Upper lobe of left lung (tissue), 4 donors: ENCODE measurements around the gene RUFY3.
A peak's percentile ranks its signal among the peaks of the same experiment; 100 is the strongest.
"Not testable (repeated sequence)": the region's sequence is repeated elsewhere in the genome, so short reads cannot be mapped to it uniquely, and the experiment has no call there.

Source experiments
- CTCF ChIP-seq, 6 experiments: fragments of 450-650 bp in 4 of 6; fragments of 200-600 bp in 2 of 6; sonication (generic) in 2 of 6; IDR thresholded peaks; one replicate each; pipeline ENCODE4 v1.5.1; 2016 to 2019; ENCODE audit warnings: antibody characterized with exemption in 6 of 6
- EP300 ChIP-seq, 4 donors: sonication (generic); formaldehyde crosslinking; IDR thresholded peaks; one replicate each; pipeline ENCODE4 v1.5.1; 2017; ENCODE audit warnings: antibody characterized with exemption in 4 of 4, control low read depth in 2 of 4
- POLR2A ChIP-seq, 4 donors: fragments of 450-650 bp; IDR thresholded peaks; one replicate each; pipeline ENCODE4 v1.5.1; 2016 to 2017; ENCODE audit warnings: antibody characterized with exemption in 4 of 4, mild to moderate bottlenecking in 2 of 4
- POLR2AphosphoS5 ChIP-seq, 2 donors: sonication (generic); formaldehyde crosslinking; IDR thresholded peaks; one replicate each; pipeline ENCODE4 v1.5.1; 2017; ENCODE audit warnings: antibody characterized with exemption in 2 of 2

- TF ChIP-seq EP300, POLR2AphosphoS5, POLR2A (IDR thresholded peaks at IDR 0.05): not testable (repeated sequence)
- peak in 1 of 6 experiments; percentile 8 for TF ChIP-seq CTCF (IDR thresholded peaks at IDR 0.05)
These were observed 14.2 kb downstream of the RUFY3 start for GRCh38 chr4:70735915-70736314.
